HG03520 (cell line): ENCODE measurements around the gene SLC4A3.
A peak's percentile ranks its signal among the peaks of the same experiment; 100 is the strongest.

Source experiments
- ATAC-seq: cut with Tn5 transposase; IDR thresholded peaks from one replicate; pipeline ENCODE4 v1.9.1; 2021; ENCODE audit warnings: mild to moderate bottlenecking, moderate library complexity; ENCODE audit not compliant: unreplicated experiment

SLC4A3 gene, protein sequence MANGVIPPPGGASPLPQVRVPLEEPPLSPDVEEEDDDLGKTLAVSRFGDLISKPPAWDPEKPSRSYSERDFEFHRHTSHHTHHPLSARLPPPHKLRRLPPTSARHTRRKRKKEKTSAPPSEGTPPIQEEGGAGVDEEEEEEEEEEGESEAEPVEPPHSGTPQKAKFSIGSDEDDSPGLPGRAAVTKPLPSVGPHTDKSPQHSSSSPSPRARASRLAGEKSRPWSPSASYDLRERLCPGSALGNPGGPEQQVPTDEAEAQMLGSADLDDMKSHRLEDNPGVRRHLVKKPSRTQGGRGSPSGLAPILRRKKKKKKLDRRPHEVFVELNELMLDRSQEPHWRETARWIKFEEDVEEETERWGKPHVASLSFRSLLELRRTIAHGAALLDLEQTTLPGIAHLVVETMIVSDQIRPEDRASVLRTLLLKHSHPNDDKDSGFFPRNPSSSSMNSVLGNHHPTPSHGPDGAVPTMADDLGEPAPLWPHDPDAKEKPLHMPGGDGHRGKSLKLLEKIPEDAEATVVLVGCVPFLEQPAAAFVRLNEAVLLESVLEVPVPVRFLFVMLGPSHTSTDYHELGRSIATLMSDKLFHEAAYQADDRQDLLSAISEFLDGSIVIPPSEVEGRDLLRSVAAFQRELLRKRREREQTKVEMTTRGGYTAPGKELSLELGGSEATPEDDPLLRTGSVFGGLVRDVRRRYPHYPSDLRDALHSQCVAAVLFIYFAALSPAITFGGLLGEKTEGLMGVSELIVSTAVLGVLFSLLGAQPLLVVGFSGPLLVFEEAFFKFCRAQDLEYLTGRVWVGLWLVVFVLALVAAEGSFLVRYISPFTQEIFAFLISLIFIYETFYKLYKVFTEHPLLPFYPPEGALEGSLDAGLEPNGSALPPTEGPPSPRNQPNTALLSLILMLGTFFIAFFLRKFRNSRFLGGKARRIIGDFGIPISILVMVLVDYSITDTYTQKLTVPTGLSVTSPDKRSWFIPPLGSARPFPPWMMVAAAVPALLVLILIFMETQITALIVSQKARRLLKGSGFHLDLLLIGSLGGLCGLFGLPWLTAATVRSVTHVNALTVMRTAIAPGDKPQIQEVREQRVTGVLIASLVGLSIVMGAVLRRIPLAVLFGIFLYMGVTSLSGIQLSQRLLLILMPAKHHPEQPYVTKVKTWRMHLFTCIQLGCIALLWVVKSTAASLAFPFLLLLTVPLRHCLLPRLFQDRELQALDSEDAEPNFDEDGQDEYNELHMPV

DNA sequence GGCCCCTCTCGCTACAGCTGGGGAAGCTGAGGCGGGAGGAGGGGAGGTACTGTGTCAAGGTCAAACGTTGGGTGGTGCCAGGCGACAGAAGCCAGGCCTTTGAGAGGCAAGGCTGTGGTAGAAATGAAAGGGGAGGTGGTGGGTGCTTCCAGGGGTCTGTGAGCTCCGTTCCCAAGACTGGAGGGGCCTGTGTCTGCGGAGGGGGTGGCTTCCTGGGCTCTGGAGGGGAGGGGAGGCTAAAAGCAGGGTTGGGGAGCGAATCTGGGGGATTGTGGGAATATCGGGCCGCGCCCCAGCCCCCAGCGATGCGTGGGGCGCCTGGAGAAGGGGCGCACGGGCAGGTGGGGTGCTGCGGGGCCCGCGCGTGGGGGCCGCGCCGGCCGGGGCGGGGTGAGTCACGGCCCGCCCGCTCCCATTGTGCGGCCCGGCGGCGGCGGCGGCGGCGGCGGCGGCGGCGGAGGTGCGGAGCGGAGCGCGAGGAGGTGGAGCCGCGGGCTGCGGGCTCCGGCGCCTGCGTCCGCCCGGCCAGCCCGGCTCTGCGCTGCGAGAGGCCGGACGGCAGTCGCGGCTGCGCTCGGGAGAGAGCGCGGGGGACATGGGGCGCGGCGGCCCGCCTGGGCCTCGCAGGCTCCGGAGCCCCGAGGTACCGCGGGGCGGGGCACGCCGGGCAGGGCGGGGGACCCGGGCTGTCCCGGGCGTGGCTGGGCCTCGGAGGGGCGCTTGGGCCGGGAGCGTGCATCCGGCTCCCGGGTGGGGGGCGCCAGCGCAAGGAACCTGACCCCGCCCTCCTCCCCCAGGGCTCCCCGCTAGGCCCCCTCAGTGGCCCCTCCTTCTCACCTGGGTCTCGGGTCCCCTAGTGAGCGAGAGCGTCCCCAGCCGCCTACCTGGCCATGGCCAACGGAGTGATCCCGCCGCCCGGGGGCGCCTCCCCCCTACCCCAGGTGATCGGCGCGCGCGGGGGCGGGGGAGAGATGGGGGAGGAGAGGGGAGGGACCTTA is at the start of gene SLC4A3:
Gene SLC4A3, plus strand, starts transcription at position 528 of the 998 bp plus-strand sequence. Its CDS starts 363 bp downstream, at position 891.
- ATAC-seq = no peak

DNA sequence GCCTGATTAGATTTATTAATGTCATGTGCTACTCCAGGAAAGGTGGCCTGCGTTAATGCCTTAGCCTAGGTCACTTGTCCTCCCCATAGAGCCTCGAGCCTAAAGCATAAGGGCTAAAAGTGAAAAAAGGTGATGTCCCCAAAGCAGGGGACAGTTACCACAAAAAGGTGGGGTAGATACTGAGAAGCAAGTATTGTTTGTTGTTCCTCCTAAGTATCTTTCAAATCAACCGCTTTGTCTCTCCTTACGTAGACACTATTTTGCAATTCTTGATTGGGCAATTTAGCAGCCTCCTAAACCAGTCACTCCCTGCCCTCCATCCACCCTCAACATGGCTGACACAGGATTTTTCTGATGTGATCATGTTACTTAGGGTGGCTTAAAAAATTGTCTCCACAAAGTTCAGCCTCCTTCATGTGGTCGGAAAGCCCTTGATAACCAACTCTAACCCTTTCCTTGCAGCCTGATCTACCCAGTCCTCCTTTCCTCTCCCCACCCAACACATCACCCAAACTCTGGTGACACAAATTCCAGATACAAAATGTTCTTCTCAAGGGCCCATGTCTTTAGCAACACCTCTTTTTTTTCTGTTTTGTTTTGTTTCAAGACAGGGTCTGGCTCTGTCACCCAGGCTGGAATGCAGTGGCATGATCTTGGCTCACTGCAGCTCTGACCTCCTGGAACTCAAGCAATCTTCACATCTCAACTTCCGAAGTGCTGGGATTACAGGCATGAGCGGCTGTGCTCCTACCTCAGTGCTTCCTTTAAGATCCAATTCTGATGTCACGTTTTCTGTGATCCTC is 48.4 kb upstream of the SLC4A3 start:
- no peak for ATAC-seq

DNA sequence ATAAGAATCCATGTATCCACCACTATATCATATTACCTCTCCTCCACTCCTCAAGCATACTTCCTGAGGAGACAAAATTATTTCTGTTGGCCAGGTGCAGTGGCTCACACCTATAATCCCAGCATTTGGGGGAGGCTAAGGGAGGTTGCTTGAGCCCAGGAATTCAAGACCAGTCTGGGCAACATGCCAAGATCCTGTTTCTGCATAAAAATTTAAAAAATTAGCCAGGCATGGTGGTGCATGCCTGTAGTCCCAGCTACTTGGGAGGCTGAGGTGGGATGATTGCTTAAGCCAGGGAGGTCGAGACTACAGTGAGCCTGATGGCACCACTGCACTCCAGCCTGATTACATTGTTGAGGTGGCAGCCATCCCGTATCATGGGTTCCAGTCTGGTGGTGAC is 46.1 kb upstream of the SLC4A3 start:
- no peak for ATAC-seq

DNA sequence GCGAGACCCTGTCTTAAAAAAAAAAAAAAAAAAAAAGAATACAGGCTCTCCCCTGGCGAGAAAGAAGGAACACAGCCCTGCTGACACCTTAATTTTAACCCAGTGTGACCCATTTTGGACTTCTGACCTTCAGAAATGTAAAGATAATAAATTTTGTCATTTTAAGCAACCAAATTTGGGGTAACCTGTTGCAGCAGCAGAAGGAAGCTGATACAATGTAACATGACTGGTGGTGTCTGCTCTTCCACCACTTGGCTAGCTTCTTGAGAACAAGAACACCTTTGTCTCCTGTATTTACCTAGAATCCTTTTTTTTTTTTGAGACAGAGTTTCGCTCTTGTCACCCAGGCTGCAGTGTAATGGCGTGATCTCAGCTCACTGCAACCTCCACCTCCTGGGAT is 36.3 kb upstream of the SLC4A3 start:
- ATAC-seq = no peak

DNA sequence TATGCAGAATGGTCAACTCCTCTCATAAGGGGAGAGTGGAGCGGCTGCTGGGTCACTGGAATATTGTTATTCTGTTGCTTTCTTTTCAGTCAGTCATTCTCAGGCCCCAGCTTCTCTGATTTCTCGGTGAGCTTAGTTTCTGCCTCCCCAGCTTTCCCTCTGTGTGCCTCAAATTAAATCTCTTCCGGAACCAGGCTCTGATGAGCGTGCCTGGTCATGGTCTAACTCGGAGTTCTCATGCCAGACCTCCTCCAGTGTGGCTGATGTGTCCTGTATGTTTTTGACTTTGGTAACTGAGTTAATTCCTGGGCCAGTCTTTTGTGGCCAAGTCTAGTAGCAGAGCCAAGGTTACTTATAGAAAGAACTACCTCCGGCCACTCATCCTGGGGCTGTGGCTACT is 34.7 kb upstream of the SLC4A3 start:
- no peak for ATAC-seq

DNA sequence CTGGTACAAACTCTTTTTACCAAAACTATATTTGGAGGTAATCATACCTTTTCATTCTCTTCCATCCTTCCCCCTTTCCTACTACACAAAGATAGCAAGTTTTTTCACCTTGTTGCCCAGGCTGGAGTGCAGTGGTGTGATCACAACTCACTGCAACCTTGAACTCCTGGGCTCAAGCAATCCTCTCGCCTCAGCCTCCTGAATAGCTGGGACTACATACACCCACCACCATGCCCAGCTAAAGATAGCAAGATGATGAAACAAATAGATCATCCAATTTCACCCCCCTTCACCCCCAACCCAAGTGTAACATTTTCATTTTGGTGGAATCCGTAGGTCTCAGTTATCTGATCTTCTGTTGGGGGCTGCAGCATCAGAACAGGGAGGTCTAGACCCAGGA is 34.3 kb upstream of the SLC4A3 start:
- ATAC-seq = no peak

DNA sequence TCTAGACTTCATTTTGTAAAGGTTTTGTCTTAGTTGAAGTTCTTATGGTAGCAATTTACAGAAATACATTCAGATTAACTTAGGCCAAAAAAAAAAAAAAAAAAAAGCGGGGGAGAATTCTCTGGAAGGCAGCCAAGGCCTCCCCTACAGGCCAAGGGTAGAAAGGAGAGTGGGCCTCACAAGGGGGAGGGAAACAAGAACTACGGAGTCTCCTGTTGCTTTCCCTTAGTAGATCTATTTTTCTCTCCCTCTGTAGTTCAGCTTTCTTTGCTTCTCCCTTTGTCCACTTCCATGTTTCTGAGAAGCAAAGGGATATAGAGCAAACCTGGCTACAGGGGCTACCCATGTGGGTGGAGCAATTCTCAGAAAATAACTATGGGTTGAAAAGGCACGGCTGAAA is 32.2 kb upstream of the SLC4A3 start:
- ATAC-seq = no peak

DNA sequence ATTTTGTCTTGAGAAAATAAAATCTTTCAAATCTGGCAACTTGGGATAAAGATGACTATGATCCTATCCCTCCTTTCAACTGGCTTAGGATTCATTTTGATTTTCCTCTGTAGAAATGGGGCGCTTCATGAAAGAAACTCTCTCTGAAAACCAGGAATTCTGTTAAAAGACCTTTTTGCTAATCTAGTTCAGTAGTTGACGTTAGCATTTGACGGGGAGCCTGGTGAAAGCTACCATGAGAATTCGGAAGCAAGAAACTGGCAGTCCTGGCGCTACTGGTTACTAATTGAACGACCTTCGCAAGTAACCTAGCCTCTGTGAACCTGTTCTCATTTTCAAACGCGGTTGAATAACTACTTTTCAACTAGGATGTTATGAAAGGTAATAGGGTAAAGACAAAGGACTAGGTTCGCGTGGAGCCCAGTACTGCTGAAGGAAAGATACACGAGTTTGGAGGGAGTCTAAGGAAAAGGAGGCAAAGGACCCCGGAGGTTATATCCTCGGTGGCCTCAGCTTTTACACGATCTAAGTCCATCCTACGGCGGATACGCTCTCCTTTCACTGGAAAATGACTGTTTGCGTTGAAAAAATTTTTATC is 30.4 kb upstream of the SLC4A3 start:
- peak; percentile 0 for ATAC-seq

DNA sequence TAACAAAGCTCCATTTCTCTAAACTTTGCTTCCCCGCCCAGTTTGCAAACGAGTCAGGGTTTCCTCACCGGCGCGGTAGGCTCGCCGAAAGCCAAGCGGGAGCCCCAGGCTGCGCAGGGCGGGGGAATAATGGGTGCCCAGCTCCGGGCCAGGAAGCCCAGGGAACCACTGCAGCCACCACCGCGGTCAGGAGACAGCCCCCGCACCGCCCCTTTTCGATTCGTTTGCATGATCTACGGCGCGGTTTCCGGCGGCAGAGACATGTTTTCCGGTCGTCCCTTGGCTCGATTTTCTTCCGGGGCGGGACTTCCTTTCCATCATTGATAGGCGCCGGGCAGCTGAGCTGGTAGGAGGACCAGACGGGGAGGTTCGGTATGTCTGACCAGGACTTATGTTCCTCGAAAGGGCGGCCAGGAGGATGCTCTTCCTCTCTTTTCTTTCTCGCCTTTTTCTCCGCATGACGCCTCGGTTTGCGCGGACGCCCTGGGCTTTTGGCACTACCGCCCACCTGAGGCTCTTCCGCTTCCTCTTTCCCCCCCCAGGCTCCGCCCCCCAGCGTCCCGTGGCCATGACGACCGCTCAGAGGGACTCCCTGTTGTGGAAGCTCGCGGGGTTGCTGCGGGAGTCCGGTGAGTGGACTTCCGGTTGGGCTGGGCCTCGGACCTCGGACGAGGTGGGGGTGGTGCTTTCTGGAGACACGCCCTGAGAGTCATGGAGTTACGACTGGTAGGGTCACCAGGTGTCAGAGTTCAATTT is 29.7 kb upstream of the SLC4A3 start, which contains the start of gene STK11IP:
Gene STK11IP, plus strand, starts transcription at position 306 of the 756 bp plus-strand sequence. Its CDS starts 263 bp downstream, at position 569.
- peak; percentile 85 for ATAC-seq

DNA sequence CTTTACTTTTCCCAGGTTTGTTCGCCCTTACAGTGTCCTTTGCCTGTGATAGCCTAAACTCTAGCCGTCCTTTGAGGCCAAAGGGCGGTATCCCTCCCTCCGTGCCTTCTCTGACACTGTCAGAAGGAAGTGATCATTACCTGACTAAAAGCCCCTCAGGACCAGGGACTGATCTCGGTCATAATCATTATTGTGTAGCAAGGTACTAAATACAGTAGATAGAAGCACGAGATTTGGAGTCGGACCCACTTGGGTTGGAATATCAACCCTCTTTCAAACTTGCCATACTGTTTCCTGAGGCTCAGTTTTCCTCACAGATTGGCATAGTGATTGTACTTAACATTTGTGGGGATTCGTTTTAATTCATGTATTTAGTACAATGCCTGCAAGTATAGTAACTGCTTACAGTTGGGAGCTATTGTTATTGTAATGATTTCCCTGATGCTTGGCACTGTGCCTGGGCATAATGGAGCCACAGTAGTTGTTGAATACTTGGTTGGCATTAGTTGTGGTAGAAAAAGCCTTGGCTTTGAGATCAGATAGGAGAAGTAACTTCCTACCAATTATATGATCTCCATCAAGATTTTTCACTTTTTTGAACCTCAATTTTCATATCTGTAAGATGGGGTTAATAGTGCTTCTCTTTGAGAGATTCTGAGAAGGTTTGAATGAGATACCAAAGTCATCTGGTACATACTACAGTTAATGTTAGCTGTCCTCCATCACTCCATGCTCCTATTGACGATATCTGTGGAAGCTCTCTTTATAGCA is 28.9 kb upstream of the SLC4A3 start:
- ATAC-seq = no peak

DNA sequence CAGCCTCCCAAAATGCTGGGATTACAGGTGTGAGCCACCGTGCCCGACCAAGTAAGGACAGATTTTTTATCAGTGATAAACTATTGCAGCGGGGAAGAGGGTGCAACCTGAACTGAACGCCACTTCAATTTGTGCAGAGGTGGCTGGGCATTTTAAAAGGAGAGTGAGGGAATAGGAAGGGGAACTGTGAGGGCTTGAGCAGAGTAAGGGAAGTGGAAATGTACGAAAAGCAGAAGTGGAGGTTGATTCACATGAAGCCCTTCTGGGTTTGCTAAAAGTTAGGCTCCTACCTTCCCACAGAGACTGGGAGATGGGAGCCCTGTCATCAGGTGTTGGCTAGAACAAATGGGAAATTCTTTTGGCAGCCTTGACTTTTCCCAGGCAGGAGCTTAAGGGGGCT is 23.7 kb upstream of the SLC4A3 start:
- ATAC-seq = no peak

DNA sequence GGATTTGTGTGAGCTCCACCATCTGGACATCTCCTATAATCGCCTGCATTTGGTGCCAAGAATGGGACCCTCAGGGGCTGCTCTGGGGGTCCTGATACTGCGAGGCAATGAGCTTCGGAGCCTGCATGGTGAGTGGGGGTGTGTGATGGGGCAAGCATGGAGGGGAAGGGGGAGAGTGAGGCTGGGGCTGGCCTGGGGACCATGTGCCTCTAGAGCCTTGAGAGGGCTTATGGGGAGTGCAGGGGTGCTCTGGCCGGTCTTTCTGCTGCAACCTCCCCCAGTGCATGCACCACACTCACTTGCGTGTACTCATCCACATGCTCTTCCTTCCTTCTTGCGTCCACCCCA is 21.8 kb upstream of the SLC4A3 start:
- ATAC-seq = no peak

DNA sequence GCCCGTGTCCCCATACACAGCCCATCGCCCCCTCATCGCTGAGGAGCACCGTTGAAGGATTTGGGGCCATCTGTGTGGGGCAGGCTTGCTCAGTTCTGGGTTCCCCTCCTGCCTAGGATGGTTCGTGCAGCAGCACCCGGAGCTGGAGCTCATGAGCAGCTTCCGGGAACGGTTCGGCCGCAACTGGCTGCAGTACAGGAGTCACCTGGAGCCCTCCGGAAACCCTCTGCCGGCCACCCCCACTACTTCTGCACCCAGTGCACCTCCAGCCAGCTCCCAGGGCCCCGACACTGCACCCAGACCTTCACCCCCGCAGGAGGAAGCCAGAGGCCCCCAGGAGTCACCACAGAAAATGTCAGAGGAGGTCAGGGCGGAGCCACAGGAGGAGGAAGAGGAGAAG is 19.5 kb upstream of the SLC4A3 start:
- ATAC-seq = no peak

DNA sequence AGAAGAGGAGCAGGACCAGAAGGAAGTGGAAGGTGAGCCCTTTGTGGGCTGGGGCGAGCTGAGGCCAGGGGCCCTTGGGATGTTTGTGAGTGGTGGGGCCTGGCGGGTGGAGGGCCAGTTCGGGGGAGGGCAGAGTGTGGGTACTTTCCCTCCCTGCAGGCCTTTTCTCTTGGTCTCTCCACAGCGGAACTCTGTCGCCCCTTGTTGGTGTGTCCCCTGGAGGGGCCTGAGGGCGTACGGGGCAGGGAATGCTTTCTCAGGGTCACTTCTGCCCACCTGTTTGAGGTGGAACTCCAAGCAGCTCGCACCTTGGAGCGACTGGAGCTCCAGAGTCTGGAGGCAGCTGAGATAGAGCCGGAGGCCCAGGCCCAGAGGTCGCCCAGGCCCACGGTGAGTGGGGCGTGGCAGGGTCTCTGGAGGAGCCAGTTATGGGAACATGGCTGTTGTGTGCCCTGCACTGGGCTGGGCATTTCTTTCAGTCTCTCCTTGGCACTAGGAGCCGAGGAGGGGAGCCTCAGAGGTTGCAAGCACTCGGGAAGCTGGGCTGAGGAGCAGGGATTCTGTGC is 18.9 kb upstream of the SLC4A3 start:
- no peak for ATAC-seq

DNA sequence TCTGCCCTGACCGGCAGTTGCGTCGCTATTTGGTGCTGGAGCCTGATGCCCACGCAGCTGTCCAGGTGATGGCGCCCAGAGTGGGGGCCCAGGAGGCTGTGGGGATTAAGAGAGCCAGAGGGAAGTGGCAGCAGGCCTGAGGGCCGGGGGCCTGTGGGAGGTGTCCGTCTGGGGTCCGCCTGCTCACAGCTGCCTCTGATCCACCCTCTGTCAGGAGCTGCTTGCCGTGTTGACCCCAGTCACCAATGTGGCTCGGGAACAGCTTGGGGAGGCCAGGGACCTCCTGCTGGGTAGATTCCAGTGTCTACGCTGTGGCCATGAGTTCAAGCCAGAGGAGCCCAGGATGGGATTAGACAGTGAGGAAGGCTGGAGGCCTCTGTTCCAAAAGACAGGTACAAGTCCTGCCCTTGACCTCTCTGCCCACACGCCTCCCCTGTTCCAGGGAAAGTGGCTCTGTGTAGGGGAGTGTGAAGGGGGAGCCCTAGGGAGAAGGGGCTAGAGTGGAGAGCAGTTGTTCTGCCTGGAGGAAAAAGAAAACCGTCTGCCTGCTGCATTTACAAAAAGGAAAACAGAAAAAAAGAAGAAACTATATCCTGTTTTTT is 18.2 kb upstream of the SLC4A3 start:
- no peak for ATAC-seq

DNA sequence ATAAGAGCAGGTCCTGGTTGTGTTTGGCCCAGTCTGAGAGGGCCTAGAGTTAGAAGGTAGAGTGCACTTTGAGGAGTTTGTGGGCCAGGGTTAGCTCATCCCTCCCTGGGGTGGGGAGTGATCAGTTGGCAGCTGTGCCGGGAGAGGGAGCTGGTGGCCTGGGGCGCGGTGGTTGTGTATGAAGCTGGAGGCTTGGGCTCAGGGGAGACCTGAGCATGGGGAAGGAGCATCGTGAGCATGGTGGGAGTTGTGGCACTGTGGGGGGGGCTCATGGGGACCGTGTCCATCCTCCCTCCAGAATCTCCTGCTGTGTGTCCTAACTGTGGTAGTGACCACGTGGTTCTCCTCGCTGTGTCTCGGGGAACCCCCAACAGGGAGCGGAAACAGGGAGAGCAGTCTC is 16.1 kb upstream of the SLC4A3 start:
- no peak for ATAC-seq
